Kidney capillary endothelial cell (primary cell): Measurements from ENCODE around the gene CACNA2D3.

Experiments
- DNase-seq: peaks from one replicate; pipeline ENCODE4 v3.0.0-alpha.2; 2018; ENCODE audit warnings: low spot score

Gene CACNA2D3

GRCh38 chr3:54745843-54746242 lies 623.5 kb downstream of the CACNA2D3 start:
- DNase-seq = no peak

- DNase-seq = no peak
Observed at GRCh38 chr3:54746722-54747121, 624.4 kb downstream of the CACNA2D3 start.

GRCh38 chr3:54755756-54756155 lies 633.4 kb downstream of the CACNA2D3 start:
- DNase-seq = no peak

- DNase-seq = no peak
Observed at GRCh38 chr3:54756330-54756731, 634.0 kb downstream of the CACNA2D3 start.

- DNase-seq = no peak
Observed at GRCh38 chr3:54758461-54758860, 636.1 kb downstream of the CACNA2D3 start.

- no peak for DNase-seq
Observed at GRCh38 chr3:54759166-54759565, 636.8 kb downstream of the CACNA2D3 start.

- DNase-seq = no peak
Observed at GRCh38 chr3:54760201-54760600, 637.8 kb downstream of the CACNA2D3 start.

- DNase-seq = no peak
Observed at GRCh38 chr3:54761637-54762036, 639.3 kb downstream of the CACNA2D3 start.

- DNase-seq = no peak
Observed at GRCh38 chr3:54764911-54765310, 642.6 kb downstream of the CACNA2D3 start.

- no peak for DNase-seq
Observed at GRCh38 chr3:54771050-54771449, 648.7 kb downstream of the CACNA2D3 start.

GRCh38 chr3:54772051-54772450 lies 649.7 kb downstream of the CACNA2D3 start:
- no peak for DNase-seq

- no peak for DNase-seq
Observed at GRCh38 chr3:54772746-54773145, 650.4 kb downstream of the CACNA2D3 start.

- DNase-seq = no peak
Observed at GRCh38 chr3:54773271-54773670, 650.9 kb downstream of the CACNA2D3 start.

GRCh38 chr3:54776601-54777000 lies 654.2 kb downstream of the CACNA2D3 start:
- no peak for DNase-seq

- DNase-seq = no peak
Observed at GRCh38 chr3:54777141-54777540, 654.8 kb downstream of the CACNA2D3 start.

- no peak for DNase-seq
Observed at GRCh38 chr3:54780336-54780735, 658.0 kb downstream of the CACNA2D3 start.

- DNase-seq = no peak
Observed at GRCh38 chr3:54781728-54782127, 659.4 kb downstream of the CACNA2D3 start.

GRCh38 chr3:54783611-54784010 lies 661.3 kb downstream of the CACNA2D3 start:
- no peak for DNase-seq

- DNase-seq = no peak
Observed at GRCh38 chr3:54784021-54784420, 661.7 kb downstream of the CACNA2D3 start.

- no peak for DNase-seq
Observed at GRCh38 chr3:54785976-54786375, 663.6 kb downstream of the CACNA2D3 start.

GRCh38 chr3:54790051-54790450 lies 667.7 kb downstream of the CACNA2D3 start:
- DNase-seq = no peak

- no peak for DNase-seq
Observed at GRCh38 chr3:54791501-54792156, 669.3 kb downstream of the CACNA2D3 start.

GRCh38 chr3:54792584-54792983 lies 670.2 kb downstream of the CACNA2D3 start:
- DNase-seq = no peak

- no peak for DNase-seq
Observed at GRCh38 chr3:54793171-54793570, 670.8 kb downstream of the CACNA2D3 start.
